Muscle of back (tissue), 11 donors: ENCODE measurements around the gene PDIA2. TPM values are rescaled to one million over a fixed set of nuclear protein-coding genes. Genes with fewer than 3 reads are reported as not detected.
"Not testable (repeated sequence)": the region's sequence is repeated elsewhere in the genome, so short reads cannot be mapped to it uniquely, and the experiment has no call there.

ENCODE experiments used
- DNase-seq, 3 donors: peaks; one replicate each; pipeline versions ENCODE4 v3.0.0 to v3.0.0-alpha.2; 2013
- polyA plus RNA-seq, 10 donors: library from polyadenylated mRNA; unstranded; fragments of 120-200 nt; gene quantifications; one replicate each; pipeline ENCODE4 v1.2.1, GENCODE V29; 2013; ENCODE audit not compliant: insufficient read length in 10 of 10

The PDIA2 gene
- polyA plus RNA-seq, 10 donors, result 0.15 to 3.0 (median 0.51) TPM

- DNase-seq, result no peak
Observed at GRCh38 chr16:263944-264343, 19.0 kb upstream of the PDIA2 start.

- no peak for DNase-seq
Observed at GRCh38 chr16:264440-264951, 18.5 kb upstream of the PDIA2 start.

- no peak for DNase-seq
Observed at GRCh38 chr16:265002-265529, 17.9 kb upstream of the PDIA2 start.

- DNase-seq, result no peak
Observed at GRCh38 chr16:265711-266110, 17.3 kb upstream of the PDIA2 start.

- no peak for DNase-seq
Observed at GRCh38 chr16:266258-267164, 16.5 kb upstream of the PDIA2 start.

- DNase-seq, result not testable (repeated sequence)
Observed at GRCh38 chr16:267562-267961, 15.4 kb upstream of the PDIA2 start.

- no peak for DNase-seq
Observed at GRCh38 chr16:268141-269053, 14.6 kb upstream of the PDIA2 start.

GRCh38 chr16:269061-269796 is 13.7 kb upstream of the PDIA2 start:
- DNase-seq, result no peak

- no peak for DNase-seq
Observed at GRCh38 chr16:270381-271255, 12.3 kb upstream of the PDIA2 start.

GRCh38 chr16:272633-273546 is 10.1 kb upstream of the PDIA2 start:
- no peak for DNase-seq

GRCh38 chr16:273547-274421 is 9.2 kb upstream of the PDIA2 start:
- DNase-seq, result no peak

- DNase-seq, result no peak
Observed at GRCh38 chr16:275041-275641, 7.8 kb upstream of the PDIA2 start.

GRCh38 chr16:275786-276232 is 7.2 kb upstream of the PDIA2 start, which contains the start of gene RGS11:
TSS of gene RGS11 (minus strand) at chr16:275944. CDS start at chr16:275911, 33 bp downstream.
- no peak for DNase-seq

GRCh38 chr16:276426-277077 is 6.4 kb upstream of the PDIA2 start:
- DNase-seq, result no peak

- DNase-seq, result no peak
Observed at GRCh38 chr16:278863-279366, 4.0 kb upstream of the PDIA2 start.

- no peak for DNase-seq
Observed at GRCh38 chr16:279531-279930, 3.4 kb upstream of the PDIA2 start.

- DNase-seq, result no peak
Observed at GRCh38 chr16:280005-280460, 2.9 kb upstream of the PDIA2 start.
